H1 (cell line): ENCODE results near the gene ANKRD11. TPM values are rescaled to one million over a fixed set of nuclear protein-coding genes. Genes with fewer than 3 reads are reported as not detected.
A peak's percentile ranks its signal among the peaks of the same experiment; 100 is the strongest.

Experiments used
- ASH2L ChIP-seq: fragments of 200-600, 300-600 bp; sonication (generic); IDR thresholded peaks from one replicate; pipeline ENCODE4 v1.7.1; 2017; ENCODE audit warnings: low read length
- BACH1 ChIP-seq: IDR thresholded peaks from 2 replicates; pipeline ENCODE4 v1.6.1; 2012; ENCODE audit warnings: low read length, improper control_type of control experiment
- BCL11A ChIP-seq, 2 experiments: IDR thresholded peaks; one replicate each; pipeline ENCODE4 v1.6.1; 2011; ENCODE audit warnings: low read depth in 2 of 2, low read length in 2 of 2, mild to moderate bottlenecking in 2 of 2
- CHD1 ChIP-seq: IDR thresholded peaks from 2 replicates; pipeline ENCODE4 v1.6.1; 2012; ENCODE audit warnings: low read depth, low read length, improper control_type of control experiment
- CHD2 ChIP-seq: IDR thresholded peaks from 2 replicates; pipeline ENCODE4 v1.6.1; 2012; ENCODE audit warnings: low read length, improper control_type of control experiment
- CTBP2 ChIP-seq: IDR thresholded peaks from 2 replicates; pipeline ENCODE4 v1.7.0; 2011; ENCODE audit warnings: borderline replicate concordance, mild to moderate bottlenecking, moderate library complexity, mixed read lengths, low read length; ENCODE audit not compliant: insufficient read depth, insufficient read length
- EP300 ChIP-seq, 2 experiments: IDR thresholded peaks; 1 replicate in 1 of 2; 2 replicates in 1 of 2; pipeline ENCODE4 v1.6.1; 2011 to 2012; ENCODE audit warnings: low read depth in 2 of 2, low read length in 2 of 2, mild to moderate bottlenecking in 2 of 2, borderline replicate concordance in 1 of 2, inconsistent platforms in 1 of 2, moderate library complexity in 1 of 2
- GTF2F1 ChIP-seq: IDR thresholded peaks from 2 replicates; pipeline ENCODE4 v1.6.1; 2012; ENCODE audit warnings: low read depth, low read length, improper control_type of control experiment, borderline replicate concordance
- HDAC2 ChIP-seq, 2 experiments: fragments of 300-600 bp in 1 of 2; sonication (generic) in 1 of 2; IDR thresholded peaks; 2 replicates each; pipeline ENCODE4 v1.6.1; 2011 to 2012; ENCODE audit warnings: low read depth in 2 of 2, low read length in 2 of 2, mild to moderate bottlenecking in 2 of 2, moderate library complexity in 2 of 2, borderline replicate concordance in 1 of 2, inconsistent platforms in 1 of 2
- NANOG ChIP-seq: IDR thresholded peaks from 2 replicates; pipeline ENCODE4 v1.6.1; 2011; ENCODE audit warnings: low read length, low read depth, mild to moderate bottlenecking, inconsistent platforms; ENCODE audit not compliant: insufficient read depth, poor library complexity, severe bottlenecking
- POLR2A ChIP-seq, 2 experiments: IDR thresholded peaks; 1 replicate in 1 of 2; 2 replicates in 1 of 2; pipeline ENCODE4 v1.6.1; 2011; ENCODE audit warnings: low read depth in 2 of 2, low read length in 2 of 2, mild to moderate bottlenecking in 2 of 2; ENCODE audit errors: control extremely low read depth in 1 of 2
- POLR2AphosphoS5 ChIP-seq: IDR thresholded peaks from 2 replicates; pipeline ENCODE4 v1.6.1; 2011; ENCODE audit warnings: low read depth, low read length
- POU5F1 ChIP-seq: IDR thresholded peaks from 2 replicates; pipeline ENCODE4 v1.6.1; 2011; ENCODE audit warnings: low read depth, mild to moderate bottlenecking, low read length, moderate library complexity
- RBBP5 ChIP-seq: IDR thresholded peaks from 2 replicates; pipeline ENCODE4 v1.7.1; 2012; ENCODE audit warnings: low read depth, mild to moderate bottlenecking, inconsistent platforms, low read length, moderate library complexity, borderline replicate concordance
- SIRT6 ChIP-seq: IDR thresholded peaks from one replicate; pipeline ENCODE4 v1.7.1; 2012; ENCODE audit warnings: low read length, inconsistent platforms
- SP1 ChIP-seq: IDR thresholded peaks from 2 replicates; pipeline ENCODE4 v1.6.1; 2011; ENCODE audit warnings: low read depth, low read length
- SP2 ChIP-seq: IDR thresholded peaks from 2 replicates; pipeline ENCODE4 v1.6.1; 2012; ENCODE audit warnings: mild to moderate bottlenecking, low read length, inconsistent platforms
- TBP ChIP-seq: IDR thresholded peaks from 2 replicates; pipeline ENCODE4 v1.6.1; 2011; ENCODE audit warnings: low read depth, low read length, improper control_type of control experiment
- ZNF274 ChIP-seq: IDR thresholded peaks from 2 replicates; pipeline ENCODE4 v1.7.0; 2012; ENCODE audit warnings: low read length, borderline replicate concordance; ENCODE audit errors: extremely low read depth
- polyA plus RNA-seq, 7 experiments: library from polyadenylated mRNA; depleted of rRNA in 3 of 7; stranded (reverse) in 5 of 7; unstranded in 2 of 7; fragments of >200 nt in 5 of 7; fragments of 200-250 nt in 2 of 7; gene quantifications; 1 replicate in 5 of 7; 2 replicates in 1 of 7; 4 replicates in 1 of 7; pipeline versions ENCODE4 v1.2.1 to v1.2.3, GENCODE V29; 2011 to 2013; ENCODE audit warnings: missing spikeins in 2 of 7, mixed read lengths in 2 of 7
- total RNA-seq: library from RNA; stranded (reverse); fragmentation: NEBNext Ultra II Directional; extraction: Animal tissue kit (Norgen Biotek cat#: 25700); gene quantifications from 2 replicates; pipeline ENCODE4 v1.2.1, GENCODE V29; 2021
- TF ChIP-seq, protein P1 (sequence below): IDR thresholded peaks from 2 replicates; pipeline ENCODE4 v1.6.1; 2012; ENCODE audit warnings: inconsistent platforms
- TF ChIP-seq, protein P2 (sequence below), 3 experiments: IDR thresholded peaks; 1 replicate in 2 of 3; 2 replicates in 1 of 3; pipeline versions ENCODE4 v1.5.1 to v1.6.1; 2011; ENCODE audit warnings: low read length in 3 of 3, mild to moderate bottlenecking in 3 of 3, inconsistent platforms in 2 of 3, low read depth in 1 of 3, moderate library complexity in 1 of 3; ENCODE audit not compliant: insufficient read depth in 1 of 3; ENCODE audit errors: control extremely low read depth in 1 of 3
- TF ChIP-seq, protein P3 (sequence below): IDR thresholded peaks from 2 replicates; pipeline ENCODE4 v1.6.1; 2011; ENCODE audit warnings: low read length, improper control_type of control experiment

The ANKRD11 gene
- total and polyA plus RNA-seq, 2 of the 8 experiments (the other 6 are each of a cell fraction or from before 2014, with no cell fraction given): 46.5 to 142 TPM

DNA sequence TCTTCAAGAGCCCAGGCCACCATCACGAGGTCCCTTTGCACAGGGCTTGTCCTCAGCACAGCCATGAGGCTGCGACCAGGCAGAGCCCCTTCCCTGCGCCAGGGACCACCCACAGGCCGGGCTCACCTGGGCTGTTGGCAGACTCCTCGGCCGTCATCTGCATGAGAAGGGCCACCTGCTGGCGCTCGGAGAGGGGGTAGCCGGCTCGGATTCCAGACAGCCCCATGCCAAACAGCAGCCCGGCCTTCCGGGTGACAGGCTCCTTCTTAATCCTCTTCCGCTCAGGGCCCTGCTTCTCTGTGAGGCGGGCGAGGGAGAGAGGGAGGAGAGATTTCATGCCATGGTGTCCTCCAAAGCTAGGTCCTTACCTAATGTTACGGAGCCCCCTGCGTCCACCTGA lies 199.5 kb downstream of the ANKRD11 start (continued):
- no peak for TF ChIP-seq CHD1
- peak; percentile 96 for TF ChIP-seq POU5F1
- TF ChIP-seq ZNF274: no peak
- TF ChIP-seq SIRT6: no peak
- peak; percentile 85 for TF ChIP-seq NANOG
- TF ChIP-seq RBBP5: no peak
- TF ChIP-seq CHD2: no peak; the same call in 1 of the 2 replicates
- TF ChIP-seq CTBP2: peak; percentile 90
- TF ChIP-seq GTF2F1: no peak
- TF ChIP-seq, protein P1, sequence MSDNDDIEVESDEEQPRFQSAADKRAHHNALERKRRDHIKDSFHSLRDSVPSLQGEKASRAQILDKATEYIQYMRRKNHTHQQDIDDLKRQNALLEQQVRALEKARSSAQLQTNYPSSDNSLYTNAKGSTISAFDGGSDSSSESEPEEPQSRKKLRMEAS: peak; percentile 89
- peak; percentile 14 to 94; a peak in 2 of 4 replicates for TF ChIP-seq HDAC2 (IDR thresholded peaks at IDR 0.05; ENCODE audit: borderline replicate concordance in 1 of 2, low read depth in 2 of 2, low read length in 2 of 2)
- TF ChIP-seq EP300 (IDR thresholded peaks at IDR 0.05; ENCODE audit: borderline replicate concordance in 1 of 2, low read depth in 2 of 2, low read length in 2 of 2): peak in 1 of 2 experiments; percentile 71; a peak in 1 of 3 replicates
- TF ChIP-seq ASH2L: peak; percentile 23
- TF ChIP-seq TBP: peak; percentile 56; the same call in 1 of the 2 replicates
- TF ChIP-seq SP1: peak; percentile 86
- TF ChIP-seq, protein P2, sequence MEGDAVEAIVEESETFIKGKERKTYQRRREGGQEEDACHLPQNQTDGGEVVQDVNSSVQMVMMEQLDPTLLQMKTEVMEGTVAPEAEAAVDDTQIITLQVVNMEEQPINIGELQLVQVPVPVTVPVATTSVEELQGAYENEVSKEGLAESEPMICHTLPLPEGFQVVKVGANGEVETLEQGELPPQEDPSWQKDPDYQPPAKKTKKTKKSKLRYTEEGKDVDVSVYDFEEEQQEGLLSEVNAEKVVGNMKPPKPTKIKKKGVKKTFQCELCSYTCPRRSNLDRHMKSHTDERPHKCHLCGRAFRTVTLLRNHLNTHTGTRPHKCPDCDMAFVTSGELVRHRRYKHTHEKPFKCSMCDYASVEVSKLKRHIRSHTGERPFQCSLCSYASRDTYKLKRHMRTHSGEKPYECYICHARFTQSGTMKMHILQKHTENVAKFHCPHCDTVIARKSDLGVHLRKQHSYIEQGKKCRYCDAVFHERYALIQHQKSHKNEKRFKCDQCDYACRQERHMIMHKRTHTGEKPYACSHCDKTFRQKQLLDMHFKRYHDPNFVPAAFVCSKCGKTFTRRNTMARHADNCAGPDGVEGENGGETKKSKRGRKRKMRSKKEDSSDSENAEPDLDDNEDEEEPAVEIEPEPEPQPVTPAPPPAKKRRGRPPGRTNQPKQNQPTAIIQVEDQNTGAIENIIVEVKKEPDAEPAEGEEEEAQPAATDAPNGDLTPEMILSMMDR (IDR thresholded peaks at IDR 0.05; ENCODE audit: control extremely low read depth in 1 of 3, insufficient read depth in 1 of 3, low read depth in 1 of 3, low read length in 3 of 3): no peak
- 0 out of 3 replicates have a peak, but pooled peaks of 1 of the 2 experiments have one; percentile 61 for TF ChIP-seq POLR2A (IDR thresholded peaks at IDR 0.05; ENCODE audit: control extremely low read depth in 1 of 2, low read depth in 2 of 2, low read length in 2 of 2)
- TF ChIP-seq, protein P3, sequence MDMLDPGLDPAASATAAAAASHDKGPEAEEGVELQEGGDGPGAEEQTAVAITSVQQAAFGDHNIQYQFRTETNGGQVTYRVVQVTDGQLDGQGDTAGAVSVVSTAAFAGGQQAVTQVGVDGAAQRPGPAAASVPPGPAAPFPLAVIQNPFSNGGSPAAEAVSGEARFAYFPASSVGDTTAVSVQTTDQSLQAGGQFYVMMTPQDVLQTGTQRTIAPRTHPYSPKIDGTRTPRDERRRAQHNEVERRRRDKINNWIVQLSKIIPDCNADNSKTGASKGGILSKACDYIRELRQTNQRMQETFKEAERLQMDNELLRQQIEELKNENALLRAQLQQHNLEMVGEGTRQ: no peak
- TF ChIP-seq POLR2AphosphoS5: peak; percentile 60; the same call in 1 of the 2 replicates
- TF ChIP-seq BCL11A (IDR thresholded peaks at IDR 0.05; ENCODE audit: low read depth in 2 of 2, low read length in 2 of 2): peak in 1 of 2 experiments; percentile 39
- TF ChIP-seq SP2: no peak
- no peak for TF ChIP-seq BACH1
